GM23338 (cell line): Measurements from ENCODE around the gene CEBPG. TPM values are rescaled to one million over a fixed set of nuclear protein-coding genes. Genes with fewer than 3 reads are reported as not detected.

Source experiments
- ATAC-seq: fragments of 200-7000 bp; cut with Tn5 transposase; 3 replicates; pipeline ENCODE4 v1.9.1; 2020
- DNase-seq: peaks from one replicate; pipeline ENCODE4 v3.0.0-alpha.2; 2015; ENCODE audit warnings: low spot score
- H2AFZ ChIP-seq: fragments of 200-600 bp; sonication (generic); 2 replicates; pipeline ENCODE4 v1.8.0; 2016; ENCODE audit warnings: antibody characterized with exemption, mild to moderate bottlenecking, moderate library complexity
- H3F3A ChIP-seq: fragments of 200-600 bp; sonication (generic); replicated peaks from 2 replicates; pipeline ENCODE4 v1.8.0; 2017; ENCODE audit warnings: antibody characterized with exemption, mixed run types, low read depth
- H3K27ac ChIP-seq: fragments of 200-600 bp; sonication (generic); 2 replicates; pipeline ENCODE4 v1.6.1; 2016; ENCODE audit warnings: low read depth
- H3K27me3 ChIP-seq: fragments of 200-600 bp; sonication (generic); 2 replicates; pipeline ENCODE4 v1.8.0; 2016; ENCODE audit warnings: mild to moderate bottlenecking, mixed run types, moderate library complexity; ENCODE audit not compliant: insufficient read depth
- H3K36me3 ChIP-seq: fragments of 200-600 bp; sonication (generic); 2 replicates; pipeline ENCODE4 v1.8.0; 2016; ENCODE audit warnings: mild to moderate bottlenecking; ENCODE audit not compliant: insufficient read depth
- H3K4me1 ChIP-seq: fragments of 200-600 bp; sonication (generic); 2 replicates; pipeline ENCODE4 v1.8.0; 2016; ENCODE audit warnings: mild to moderate bottlenecking, moderate library complexity; ENCODE audit not compliant: insufficient read depth
- H3K4me2 ChIP-seq: fragments of 200-600 bp; sonication (generic); 2 replicates; pipeline ENCODE4 v1.7.1; 2017; ENCODE audit warnings: mixed run types
- H3K4me3 ChIP-seq: fragments of 200-600 bp; sonication (generic); 2 replicates; pipeline ENCODE4 v1.6.1; 2016; ENCODE audit warnings: mixed run types
- H3K79me2 ChIP-seq: fragments of 200-600 bp; sonication (generic); replicated peaks from 2 replicates; pipeline ENCODE4 v1.8.0; 2017; ENCODE audit warnings: mild to moderate bottlenecking; ENCODE audit not compliant: insufficient read depth
- H3K9me2 ChIP-seq: fragments of 200-600 bp; sonication (generic); 2 replicates; pipeline ENCODE4 v1.8.0; 2017; ENCODE audit not compliant: insufficient read depth
- H4K20me1 ChIP-seq: fragments of 200-600 bp; sonication (generic); replicated peaks from 2 replicates; pipeline ENCODE4 v1.8.0; 2017; ENCODE audit warnings: mild to moderate bottlenecking; ENCODE audit not compliant: insufficient read depth
- H3K27ac Mint-ChIP-seq: 2 replicates; pipeline ENCODE4 v1.8.0; 2020; ENCODE audit warnings: inconsistent platforms, mild to moderate bottlenecking, moderate library complexity, mixed read lengths
- H3K27me3 Mint-ChIP-seq: 3 replicates; pipeline ENCODE4 v1.8.0; 2022; ENCODE audit warnings: low read depth, mild to moderate bottlenecking, moderate library complexity, mixed read lengths, inconsistent platforms; ENCODE audit not compliant: insufficient read depth, poor library complexity
- H3K36me3 Mint-ChIP-seq: 3 replicates; pipeline ENCODE4 v1.8.0; 2021; ENCODE audit warnings: low read depth, mild to moderate bottlenecking, inconsistent platforms, moderate library complexity, mixed read lengths
- H3K4me1 Mint-ChIP-seq: 3 replicates; pipeline ENCODE4 v1.8.0; 2020; ENCODE audit warnings: mild to moderate bottlenecking, inconsistent platforms, mixed read lengths
- H3K4me3 Mint-ChIP-seq: 3 replicates; pipeline ENCODE4 v1.8.0; 2021; ENCODE audit warnings: moderate library complexity, mild to moderate bottlenecking, inconsistent platforms, mixed read lengths
- H3K9me3 Mint-ChIP-seq: 3 replicates; pipeline ENCODE4 v1.8.0; 2020; ENCODE audit warnings: moderate library complexity, mild to moderate bottlenecking, inconsistent platforms, mixed read lengths
- CREB1 ChIP-seq: fragments of 250-450 bp; sonication (Bioruptor Pico); IDR thresholded peaks from 2 replicates; pipeline ENCODE4 v1.5.0; 2020; ENCODE audit warnings: low read depth, mild to moderate bottlenecking, moderate library complexity
- EZH2 ChIP-seq: fragments of 200-600 bp; sonication (generic); IDR thresholded peaks from one replicate; pipeline ENCODE4 v1.8.0; 2017; ENCODE audit warnings: antibody characterized with exemption, mild to moderate bottlenecking, low read depth; ENCODE audit not compliant: unreplicated experiment
- EZH2phosphoT487 ChIP-seq: fragments of 200-600 bp; sonication (generic); IDR thresholded peaks from one replicate; pipeline ENCODE4 v1.8.1; 2018; ENCODE audit warnings: antibody characterized with exemption; ENCODE audit not compliant: unreplicated experiment
- JUNB ChIP-seq: IDR thresholded peaks from one replicate; pipeline ENCODE4 v1.6.1; 2016; ENCODE audit warnings: antibody characterized with exemption; ENCODE audit not compliant: unreplicated experiment
- NANOG ChIP-seq: IDR thresholded peaks from 2 replicates; pipeline ENCODE4 v1.6.1; 2016; ENCODE audit warnings: antibody characterized with exemption, borderline replicate concordance
- POLR2AphosphoS5 ChIP-seq: IDR thresholded peaks from 2 replicates; pipeline ENCODE4 v1.6.1; 2016; ENCODE audit warnings: antibody characterized with exemption, low read depth
- REST ChIP-seq: IDR thresholded peaks from one replicate; pipeline ENCODE4 v1.6.1; 2018; ENCODE audit warnings: antibody characterized with exemption; ENCODE audit not compliant: unreplicated experiment
- STAT1 ChIP-seq: IDR thresholded peaks from one replicate; pipeline ENCODE4 v1.6.1; 2016; ENCODE audit warnings: antibody characterized with exemption; ENCODE audit not compliant: unreplicated experiment
- ZNF114 ChIP-seq: fragments of 250-450 bp; sonication (Bioruptor Pico); IDR thresholded peaks from 2 replicates; pipeline ENCODE4 v1.5.0; 2020; ENCODE audit warnings: mild to moderate bottlenecking, moderate library complexity
- ZNF331 ChIP-seq: fragments of 250-450 bp; sonication (Bioruptor Pico); IDR thresholded peaks from 2 replicates; pipeline ENCODE4 v1.5.0; 2020; ENCODE audit warnings: low read depth, mild to moderate bottlenecking, moderate library complexity
- ZNF462 ChIP-seq: fragments of 250-450 bp; sonication (Bioruptor Pico); IDR thresholded peaks from 2 replicates; pipeline ENCODE4 v1.5.0; 2020; ENCODE audit warnings: mild to moderate bottlenecking, moderate library complexity
- polyA plus RNA-seq: library from polyadenylated mRNA; unstranded; fragments of >200 nt; fragmentation: Nextera tagmentation; extraction: Ambion mirVana; gene quantifications from 2 replicates; pipeline ENCODE4 v1.2.1, GENCODE V29; 2016
- total RNA-seq: library from RNA; depleted of rRNA; stranded (reverse); fragments of >200 nt; shearing (Covaris generic); gene quantifications from 2 replicates; pipeline ENCODE4 v1.2.3, GENCODE V29; 2014
- TF ChIP-seq, protein P1 (sequence below): IDR thresholded peaks from 2 replicates; pipeline ENCODE4 v1.6.1; 2016; ENCODE audit warnings: antibody characterized with exemption
- TF ChIP-seq, protein P2 (sequence below), 2 experiments: fragments of 200-600 bp in 1 of 2; sonication (generic) in 1 of 2; conservative IDR thresholded peaks; 2 replicates each; pipeline versions ENCODE4 v1.5.1 to v1.6.1; 2016 to 2017; ENCODE audit warnings: antibody characterized with exemption in 2 of 2, low read depth in 2 of 2, mild to moderate bottlenecking in 2 of 2, moderate library complexity in 1 of 2

Gene CEBPG
- total and polyA plus RNA-seq, 2 experiments from 2014 or later, result 25.9 to 50.2 TPM

DNA sequence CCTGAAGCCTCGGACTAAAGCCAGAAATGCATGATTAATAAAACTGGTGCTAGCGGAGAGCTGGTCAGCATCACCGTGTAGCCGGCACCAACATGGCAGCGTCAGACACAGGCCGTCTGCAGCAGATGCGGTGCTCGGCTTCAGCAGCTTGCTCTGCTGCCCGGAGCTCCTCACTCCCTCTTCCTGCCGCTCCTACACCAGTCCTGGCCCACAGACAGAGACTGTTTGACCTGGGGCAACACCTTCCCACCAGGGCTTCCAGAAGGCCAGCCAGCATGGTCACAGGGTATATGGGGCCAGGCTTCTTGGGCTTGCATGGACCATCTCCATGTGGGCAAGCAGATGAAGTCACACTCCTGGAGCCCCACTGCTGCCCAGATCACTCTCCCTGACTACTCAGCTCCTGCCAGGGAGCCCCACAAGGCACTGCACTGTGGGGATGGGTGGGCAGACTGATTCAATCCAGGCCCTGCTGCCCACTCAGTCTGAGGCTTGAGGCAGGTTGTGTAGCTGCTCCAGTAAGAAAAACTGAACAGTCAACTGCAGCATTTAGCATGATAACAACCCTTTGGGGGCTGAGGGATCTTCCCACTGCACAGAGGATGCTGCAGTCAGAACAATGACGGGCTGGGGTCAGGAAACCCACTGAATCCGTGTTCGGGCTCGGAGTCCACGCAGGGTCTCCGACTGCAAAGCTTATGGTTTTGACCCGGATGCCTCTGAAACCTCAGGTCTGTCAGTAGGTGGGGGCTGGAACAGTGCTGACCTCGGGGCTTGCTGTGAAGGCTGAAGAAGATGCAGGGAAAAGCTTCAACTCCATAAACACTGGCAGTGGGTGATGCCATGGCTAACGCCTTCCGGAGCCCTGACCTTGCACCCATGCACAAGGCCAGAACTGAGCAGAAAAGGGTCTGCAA, 45.6 kb downstream of the CEBPG start:
- no peak overlapping the region for H3K27ac Mint-ChIP-seq
- Histone ChIP-seq H3K4me3 (no peak overlapping the region), H3K4me1 (no peaks in the 10 kb centered on the region; the same call in 1 of the 2 replicates), H3K9me2 (0 out of 2 replicates have a peak, but pooled peaks cover 8% of the 10 kb centered on the region), H3K27me3 (no peaks in the 10 kb centered on the region), H2AFZ (no peak overlapping the region), H3K4me2 (no peak overlapping the region), H3K27ac (no peak overlapping the region), H3F3A (no peaks in the 10 kb centered on the region), H3K36me3 (no peaks in the 10 kb centered on the region), H4K20me1 (no peaks in the 10 kb centered on the region; the same call in 1 of the 2 replicates), H3K79me2 (no peaks in the 10 kb centered on the region)
- no peak for DNase-seq
- peaks cover 6% of the 10 kb centered on the region for H3K27me3 Mint-ChIP-seq
- H3K36me3 Mint-ChIP-seq, result no peaks in the 10 kb centered on the region
- peaks cover 16% of the 10 kb centered on the region for H3K4me1 Mint-ChIP-seq
- H3K4me3 Mint-ChIP-seq, result no peak overlapping the region; the same call in 2 of the 3 replicates
- TF ChIP-seq ZNF462 (CRISPR knock-in tag) (no peak), REST (no peak), JUNB (no peak), ZNF114 (CRISPR knock-in tag) (no peak), EZH2phosphoT487 (no peak), NANOG (no peak), ZNF331 (CRISPR knock-in tag) (no peak), EZH2 (no peak), CREB1 (CRISPR knock-in tag) (no peak), POLR2AphosphoS5 (no peak), STAT1 (no peak)
- TF ChIP-seq, protein P1, sequence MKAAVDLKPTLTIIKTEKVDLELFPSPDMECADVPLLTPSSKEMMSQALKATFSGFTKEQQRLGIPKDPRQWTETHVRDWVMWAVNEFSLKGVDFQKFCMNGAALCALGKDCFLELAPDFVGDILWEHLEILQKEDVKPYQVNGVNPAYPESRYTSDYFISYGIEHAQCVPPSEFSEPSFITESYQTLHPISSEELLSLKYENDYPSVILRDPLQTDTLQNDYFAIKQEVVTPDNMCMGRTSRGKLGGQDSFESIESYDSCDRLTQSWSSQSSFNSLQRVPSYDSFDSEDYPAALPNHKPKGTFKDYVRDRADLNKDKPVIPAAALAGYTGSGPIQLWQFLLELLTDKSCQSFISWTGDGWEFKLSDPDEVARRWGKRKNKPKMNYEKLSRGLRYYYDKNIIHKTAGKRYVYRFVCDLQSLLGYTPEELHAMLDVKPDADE, result no peak
- TF ChIP-seq, protein P2, sequence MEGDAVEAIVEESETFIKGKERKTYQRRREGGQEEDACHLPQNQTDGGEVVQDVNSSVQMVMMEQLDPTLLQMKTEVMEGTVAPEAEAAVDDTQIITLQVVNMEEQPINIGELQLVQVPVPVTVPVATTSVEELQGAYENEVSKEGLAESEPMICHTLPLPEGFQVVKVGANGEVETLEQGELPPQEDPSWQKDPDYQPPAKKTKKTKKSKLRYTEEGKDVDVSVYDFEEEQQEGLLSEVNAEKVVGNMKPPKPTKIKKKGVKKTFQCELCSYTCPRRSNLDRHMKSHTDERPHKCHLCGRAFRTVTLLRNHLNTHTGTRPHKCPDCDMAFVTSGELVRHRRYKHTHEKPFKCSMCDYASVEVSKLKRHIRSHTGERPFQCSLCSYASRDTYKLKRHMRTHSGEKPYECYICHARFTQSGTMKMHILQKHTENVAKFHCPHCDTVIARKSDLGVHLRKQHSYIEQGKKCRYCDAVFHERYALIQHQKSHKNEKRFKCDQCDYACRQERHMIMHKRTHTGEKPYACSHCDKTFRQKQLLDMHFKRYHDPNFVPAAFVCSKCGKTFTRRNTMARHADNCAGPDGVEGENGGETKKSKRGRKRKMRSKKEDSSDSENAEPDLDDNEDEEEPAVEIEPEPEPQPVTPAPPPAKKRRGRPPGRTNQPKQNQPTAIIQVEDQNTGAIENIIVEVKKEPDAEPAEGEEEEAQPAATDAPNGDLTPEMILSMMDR (conservative IDR thresholded peaks at IDR 0.05; ENCODE audit: low read depth in 2 of 2), result no peak
- no peaks in the 10 kb centered on the region for H3K9me3 Mint-ChIP-seq
- no peak for ATAC-seq
